ENCODE results near the gene DNAJB1.

DNAJB1 gene

DNA sequence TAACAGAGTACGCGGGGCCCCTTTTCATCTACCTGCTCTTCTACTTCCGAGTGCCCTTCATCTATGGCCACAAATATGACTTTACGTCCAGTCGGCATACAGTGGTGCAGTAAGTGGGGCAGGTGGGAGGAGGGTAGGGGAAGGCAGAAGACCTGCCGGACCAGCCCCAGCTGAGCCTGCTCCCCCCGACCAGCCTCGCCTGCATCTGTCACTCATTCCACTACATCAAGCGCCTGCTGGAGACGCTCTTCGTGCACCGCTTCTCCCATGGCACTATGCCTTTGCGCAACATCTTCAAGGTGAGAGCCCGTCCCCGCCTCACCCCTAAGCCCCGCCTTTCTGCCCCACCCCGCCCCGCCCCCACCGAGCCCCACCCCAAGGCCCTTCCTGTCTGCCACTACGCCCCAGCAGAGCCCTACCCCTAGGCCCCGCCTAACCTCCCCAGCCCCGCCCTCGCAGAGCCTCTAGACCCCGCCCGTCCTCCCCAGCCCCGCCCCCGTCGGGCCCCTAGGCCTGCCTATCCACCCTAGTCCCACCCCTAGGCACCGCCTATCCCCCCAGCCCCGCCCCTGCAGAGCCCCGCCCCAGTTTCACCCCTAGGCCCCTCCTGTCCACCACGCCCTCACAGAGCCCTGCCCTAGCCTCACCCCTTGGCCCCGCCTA is 45.9 kb upstream of the DNAJB1 start:
- TF ChIP-seq, protein P1, sequence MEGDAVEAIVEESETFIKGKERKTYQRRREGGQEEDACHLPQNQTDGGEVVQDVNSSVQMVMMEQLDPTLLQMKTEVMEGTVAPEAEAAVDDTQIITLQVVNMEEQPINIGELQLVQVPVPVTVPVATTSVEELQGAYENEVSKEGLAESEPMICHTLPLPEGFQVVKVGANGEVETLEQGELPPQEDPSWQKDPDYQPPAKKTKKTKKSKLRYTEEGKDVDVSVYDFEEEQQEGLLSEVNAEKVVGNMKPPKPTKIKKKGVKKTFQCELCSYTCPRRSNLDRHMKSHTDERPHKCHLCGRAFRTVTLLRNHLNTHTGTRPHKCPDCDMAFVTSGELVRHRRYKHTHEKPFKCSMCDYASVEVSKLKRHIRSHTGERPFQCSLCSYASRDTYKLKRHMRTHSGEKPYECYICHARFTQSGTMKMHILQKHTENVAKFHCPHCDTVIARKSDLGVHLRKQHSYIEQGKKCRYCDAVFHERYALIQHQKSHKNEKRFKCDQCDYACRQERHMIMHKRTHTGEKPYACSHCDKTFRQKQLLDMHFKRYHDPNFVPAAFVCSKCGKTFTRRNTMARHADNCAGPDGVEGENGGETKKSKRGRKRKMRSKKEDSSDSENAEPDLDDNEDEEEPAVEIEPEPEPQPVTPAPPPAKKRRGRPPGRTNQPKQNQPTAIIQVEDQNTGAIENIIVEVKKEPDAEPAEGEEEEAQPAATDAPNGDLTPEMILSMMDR (IDR thresholded peaks at IDR 0.05; ENCODE audit: low read length, missing control alignments), result no peak
- no peak overlapping the region for H3K4me3 ChIP-seq (replicated peaks; ENCODE audit: low read depth, low read length)
- DNase-seq (ENCODE audit: low read depth), result no peak

DNA sequence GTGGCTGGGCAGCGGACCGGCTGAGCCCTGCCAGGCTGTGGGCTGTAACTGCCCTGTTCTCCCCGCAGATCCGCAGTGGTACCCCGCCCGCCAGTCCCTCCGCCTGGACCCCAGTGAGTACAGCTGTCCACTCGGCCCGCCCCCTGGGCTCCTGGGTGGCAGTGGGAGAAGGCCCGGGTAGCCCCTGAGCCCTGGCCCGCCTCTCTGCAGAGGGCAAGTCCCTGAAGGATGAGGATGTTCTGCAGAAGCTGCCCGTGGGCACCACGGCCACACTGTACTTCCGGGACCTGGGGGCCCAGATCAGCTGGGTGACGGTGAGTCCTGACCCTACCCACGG is 45.4 kb upstream of the DNAJB1 start:
- no peak for DNase-seq (ENCODE audit: low read depth)
- H3K4me3 ChIP-seq (replicated peaks; ENCODE audit: low read depth, low read length), result no peak overlapping the region
- TF ChIP-seq, protein P1 (IDR thresholded peaks at IDR 0.05; ENCODE audit: low read length, missing control alignments), result no peak

- no peak for DNase-seq (ENCODE audit: low read depth)
- H3K4me3 ChIP-seq (replicated peaks; ENCODE audit: low read depth, low read length), result no peak overlapping the region
- TF ChIP-seq, protein P1 (IDR thresholded peaks at IDR 0.05; ENCODE audit: low read length, missing control alignments), result no peak
Observed at GRCh38 chr19:14562660-14563589, 44.7 kb upstream of the DNAJB1 start.

DNA sequence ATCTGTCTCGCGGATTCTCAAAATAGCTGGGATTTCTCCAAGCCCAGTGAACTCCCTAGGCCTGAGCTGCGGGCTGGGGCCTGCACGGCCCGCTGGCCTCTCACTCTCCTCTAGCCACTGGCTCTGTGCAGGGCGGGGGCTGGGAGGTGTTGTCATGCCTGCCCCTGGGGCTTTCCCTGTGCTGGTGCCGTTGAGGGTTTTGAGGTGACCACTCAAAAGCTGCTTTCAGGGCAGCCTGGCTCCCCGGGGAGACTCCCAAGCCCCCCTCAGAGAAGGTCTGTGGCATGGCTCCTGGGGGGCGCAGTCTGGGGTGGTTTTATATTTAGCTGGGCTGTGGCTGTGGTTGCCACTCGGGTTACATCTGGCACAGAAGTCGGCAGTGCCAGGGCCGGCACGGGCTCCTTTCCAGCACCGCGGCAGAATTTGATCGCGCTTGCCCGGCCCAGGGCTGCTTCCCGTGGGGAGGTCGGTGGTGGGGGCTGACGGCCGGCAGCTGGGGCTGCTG is 43.7 kb upstream of the DNAJB1 start:
- TF ChIP-seq, protein P1 (IDR thresholded peaks at IDR 0.05; ENCODE audit: low read length, missing control alignments), result no peak
- no peak for DNase-seq (ENCODE audit: low read depth)
- no peak overlapping the region for H3K4me3 ChIP-seq (replicated peaks; ENCODE audit: low read depth, low read length)

GRCh38 chr19:14561249-14561648 is 43.1 kb upstream of the DNAJB1 start:
- TF ChIP-seq, protein P1 (IDR thresholded peaks at IDR 0.05; ENCODE audit: low read length, missing control alignments), result no peak
- H3K4me3 ChIP-seq (replicated peaks; ENCODE audit: low read depth, low read length), result no peak overlapping the region
- DNase-seq (ENCODE audit: low read depth), result no peak

DNA sequence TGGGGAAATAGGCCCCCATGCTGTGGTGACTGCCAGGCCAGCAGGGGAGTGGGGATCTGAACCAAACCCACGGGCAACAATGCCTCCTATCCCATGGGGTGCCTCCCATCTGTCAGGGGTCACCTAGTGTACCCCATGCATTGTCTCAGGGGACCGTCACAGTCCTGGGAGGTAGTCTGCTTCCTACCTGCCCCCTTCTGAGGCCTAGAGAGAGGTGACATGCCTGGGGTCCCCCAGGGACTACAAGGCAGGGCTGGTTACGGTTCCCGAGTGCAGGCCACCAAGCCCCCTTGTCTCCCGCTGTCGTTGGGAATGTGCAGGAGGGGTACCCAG is 42.5 kb upstream of the DNAJB1 start:
- H3K4me3 ChIP-seq (replicated peaks; ENCODE audit: low read depth, low read length), result no peak overlapping the region
- DNase-seq (ENCODE audit: low read depth), result no peak
- TF ChIP-seq, protein P1 (IDR thresholded peaks at IDR 0.05; ENCODE audit: low read length, missing control alignments), result no peak
